Adrenal gland (tissue), 5 donors: ENCODE data around the gene RNF220.

Source experiments
- CTCF ChIP-seq, 6 experiments: fragments of 450-650 bp in 4 of 6; fragments of 200-600 bp in 2 of 6; sonication (generic) in 1 of 6; IDR thresholded peaks; 1 replicate in 5 of 6; 2 replicates in 1 of 6; pipeline versions ENCODE4 v1.5.1 to v1.8.0; 2016 to 2021; ENCODE audit warnings: antibody characterized with exemption in 6 of 6, mild to moderate bottlenecking in 2 of 6, moderate library complexity in 1 of 6
- POLR2A ChIP-seq, 2 donors: fragments of 450-650 bp; IDR thresholded peaks; one replicate each; pipeline ENCODE4 v1.6.1; 2017; ENCODE audit warnings: antibody characterized with exemption in 2 of 2, mild to moderate bottlenecking in 2 of 2, moderate library complexity in 1 of 2
- donor health status: DM: no; HTN: no; CAD: no.

- peak in 1 of 6 experiments; percentile 6 for TF ChIP-seq CTCF (IDR thresholded peaks at IDR 0.05)
- no peak for TF ChIP-seq POLR2A (IDR thresholded peaks at IDR 0.05)
Observed at GRCh38 chr1:44672254-44672955, 267.4 kb downstream of the RNF220 start.
